Subcutaneous adipose tissue (tissue), 4 donors: ENCODE results near the gene PLOD3. TPM values are rescaled to one million over a fixed set of nuclear protein-coding genes. Genes with fewer than 3 reads are reported as not detected.

Source experiments
- total RNA-seq, 4 donors: library from RNA; depleted of rRNA; stranded (reverse); fragments of >200 nt; gene quantifications; one replicate each; pipeline ENCODE4 v1.1.0, GENCODE V29; 2016
- TF ChIP-seq, protein P1 (sequence below): fragments of 450-650 bp; IDR thresholded peaks from one replicate; pipeline ENCODE4 v1.5.1; 2016; ENCODE audit warnings: low read depth, mild to moderate bottlenecking, control low read depth, antibody characterized with exemption, moderate library complexity

Gene PLOD3
- total RNA-seq, 4 donors from 2014 or later, result 35.7 to 45.0 (median 42.6) TPM

DNA sequence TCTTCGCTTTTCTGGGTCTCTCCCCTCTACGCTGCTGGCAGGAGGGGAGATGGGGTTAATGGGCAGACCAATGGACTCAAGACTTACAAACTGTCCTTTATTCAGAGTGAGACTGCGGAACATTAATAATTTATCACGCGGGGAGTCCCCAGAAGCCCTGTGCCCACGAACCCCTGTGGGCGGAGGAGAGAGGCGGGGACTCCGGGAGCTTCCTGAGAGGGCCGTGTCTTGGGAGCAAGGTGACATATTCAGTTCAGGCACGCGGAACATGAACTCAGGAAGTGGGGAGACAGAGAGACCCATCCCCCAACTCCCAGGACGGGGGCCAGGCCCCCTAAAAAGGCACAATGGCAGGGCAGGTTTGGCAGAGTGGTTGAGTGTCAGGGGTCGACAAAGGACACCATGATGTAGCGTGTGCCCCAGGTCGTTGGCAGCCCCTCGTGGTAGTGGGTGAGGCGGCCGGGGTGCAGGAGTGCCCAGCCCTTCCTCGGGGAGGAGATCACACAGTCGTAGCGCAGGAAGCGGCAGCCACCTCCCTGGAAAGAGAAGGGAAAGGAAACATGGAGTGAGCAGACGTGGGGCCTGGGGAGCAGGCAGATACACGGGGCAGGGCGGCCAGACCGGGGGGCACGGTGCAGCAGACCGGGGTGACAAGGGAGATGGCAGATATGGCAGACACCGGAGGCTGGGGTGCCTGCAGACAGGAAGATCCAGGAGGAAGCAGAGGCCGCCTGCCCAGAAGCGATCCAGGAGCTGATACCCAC lies 11.3 kb downstream of the PLOD3 start:
- TF ChIP-seq, protein P1, sequence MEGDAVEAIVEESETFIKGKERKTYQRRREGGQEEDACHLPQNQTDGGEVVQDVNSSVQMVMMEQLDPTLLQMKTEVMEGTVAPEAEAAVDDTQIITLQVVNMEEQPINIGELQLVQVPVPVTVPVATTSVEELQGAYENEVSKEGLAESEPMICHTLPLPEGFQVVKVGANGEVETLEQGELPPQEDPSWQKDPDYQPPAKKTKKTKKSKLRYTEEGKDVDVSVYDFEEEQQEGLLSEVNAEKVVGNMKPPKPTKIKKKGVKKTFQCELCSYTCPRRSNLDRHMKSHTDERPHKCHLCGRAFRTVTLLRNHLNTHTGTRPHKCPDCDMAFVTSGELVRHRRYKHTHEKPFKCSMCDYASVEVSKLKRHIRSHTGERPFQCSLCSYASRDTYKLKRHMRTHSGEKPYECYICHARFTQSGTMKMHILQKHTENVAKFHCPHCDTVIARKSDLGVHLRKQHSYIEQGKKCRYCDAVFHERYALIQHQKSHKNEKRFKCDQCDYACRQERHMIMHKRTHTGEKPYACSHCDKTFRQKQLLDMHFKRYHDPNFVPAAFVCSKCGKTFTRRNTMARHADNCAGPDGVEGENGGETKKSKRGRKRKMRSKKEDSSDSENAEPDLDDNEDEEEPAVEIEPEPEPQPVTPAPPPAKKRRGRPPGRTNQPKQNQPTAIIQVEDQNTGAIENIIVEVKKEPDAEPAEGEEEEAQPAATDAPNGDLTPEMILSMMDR, result no peak

DNA sequence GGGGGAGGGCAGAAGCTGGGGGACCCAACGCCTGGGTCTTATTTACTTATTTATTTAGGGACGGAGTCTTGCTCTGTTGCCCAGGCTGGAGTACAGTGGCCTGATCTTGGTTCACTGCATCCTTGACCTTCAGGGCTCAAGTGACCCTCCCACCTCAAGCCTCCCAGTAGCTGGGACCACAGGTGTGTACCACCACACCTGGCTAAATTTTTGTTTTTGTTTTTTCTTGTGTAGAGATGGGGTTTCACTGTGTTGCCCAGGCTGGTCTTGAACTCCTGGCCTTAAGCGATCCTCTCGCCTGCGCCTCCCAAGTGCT lies 14.8 kb downstream of the PLOD3 start:
- TF ChIP-seq, protein P1, result no peak

DNA sequence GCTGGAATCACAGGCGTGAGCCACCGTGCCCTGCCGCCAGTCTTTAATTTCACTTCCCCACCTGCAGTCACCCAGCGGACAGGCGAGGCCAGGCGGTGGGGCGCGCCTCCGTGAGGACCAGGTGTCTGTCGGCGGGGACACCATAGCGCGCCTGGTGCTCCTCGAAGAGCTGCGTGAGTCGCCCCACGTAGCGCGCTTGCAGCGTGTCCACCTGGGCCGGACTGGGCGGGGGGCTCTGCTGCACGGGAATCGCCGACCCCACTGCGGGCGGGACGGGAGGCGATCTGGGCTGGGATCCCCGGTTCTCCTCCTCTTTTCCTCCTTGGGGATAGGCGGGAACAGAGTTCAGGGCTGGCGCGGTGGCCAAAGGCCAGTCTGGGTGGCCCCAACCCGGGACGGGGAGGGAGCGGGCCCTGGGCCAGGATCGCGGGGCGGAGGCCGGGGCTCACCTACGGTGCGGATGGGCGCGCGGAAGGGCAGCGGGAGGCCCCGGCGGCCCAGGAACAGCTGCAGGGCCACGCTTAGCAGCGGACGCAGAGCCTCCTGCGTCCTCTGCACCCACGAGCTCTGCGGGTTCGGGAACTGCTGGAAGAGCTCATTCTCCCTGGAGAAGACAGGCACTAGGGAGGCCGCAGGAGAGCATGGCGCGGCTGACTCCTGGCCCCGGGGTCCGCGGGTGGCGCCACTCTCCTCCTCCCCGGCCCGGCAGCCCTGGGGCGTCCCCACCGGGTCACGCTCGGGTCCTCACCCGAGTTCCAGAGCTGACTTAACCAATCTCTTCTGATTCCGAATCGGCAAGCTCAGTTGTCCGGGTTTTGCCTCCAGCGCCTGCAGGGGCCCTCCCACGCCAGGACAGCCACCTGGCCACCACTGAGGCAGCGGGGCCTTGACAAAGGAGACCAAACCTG lies 15.4 kb downstream of the PLOD3 start:
- TF ChIP-seq, protein P1, result no peak

DNA sequence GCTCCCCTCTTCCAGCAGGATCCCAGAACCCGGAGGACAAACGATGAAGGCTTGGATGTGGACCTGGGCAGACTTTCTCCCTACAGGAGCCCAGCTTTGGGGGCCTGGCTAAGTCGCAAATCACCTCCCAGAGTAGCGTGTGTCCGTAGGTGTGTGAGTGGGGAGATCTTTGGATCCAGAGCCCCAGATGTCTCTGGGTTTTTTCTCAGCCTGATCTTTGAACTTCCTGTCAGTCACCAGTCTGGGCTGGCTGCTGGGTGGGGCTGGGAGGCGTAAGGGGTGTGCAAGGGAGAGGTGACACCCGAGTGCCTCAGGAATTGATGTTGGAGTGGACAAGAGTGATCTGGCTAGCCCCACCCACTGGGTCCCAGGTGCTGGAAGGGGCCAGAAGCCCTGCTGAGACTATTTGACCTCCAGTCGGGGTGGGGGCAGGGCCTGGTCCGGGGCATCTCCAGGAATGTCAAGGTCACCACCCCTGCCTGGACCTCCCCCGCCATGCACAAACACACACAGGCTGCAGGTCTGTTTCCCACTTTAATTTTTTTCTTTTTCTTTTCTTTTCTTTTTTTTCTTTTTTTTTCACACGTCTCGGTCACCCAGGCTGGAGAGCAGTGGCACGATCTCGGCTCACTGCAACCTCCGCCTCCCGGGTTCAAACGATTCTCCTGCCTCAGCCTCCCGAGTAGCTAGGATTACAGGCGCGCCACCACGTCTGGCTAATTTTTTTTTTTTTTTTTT lies 16.4 kb downstream of the PLOD3 start, which contains the start of gene MOGAT3:
MOGAT3 (minus strand) TSS at position 175 of the 738 bp plus-strand sequence. CDS start 182 bp downstream, outside the sequence.
- TF ChIP-seq, protein P1, result no peak

DNA sequence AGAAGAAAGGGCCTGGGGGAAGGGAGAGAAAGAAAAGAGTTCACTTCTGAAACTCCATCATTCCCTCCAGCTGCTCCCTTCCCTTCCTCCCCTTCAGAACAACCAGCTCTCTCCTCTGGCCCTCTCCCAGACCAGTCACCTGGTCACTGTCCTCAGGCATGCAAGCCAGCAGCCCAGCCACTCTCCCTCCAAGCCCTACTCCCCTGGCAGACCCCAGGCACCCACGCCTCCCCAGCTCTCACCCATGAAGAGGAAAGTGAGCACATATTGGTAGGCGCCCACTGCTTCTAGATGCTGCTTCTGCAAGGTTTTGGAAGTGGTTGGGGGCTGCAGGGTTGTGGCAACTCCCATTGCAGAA lies 16.9 kb downstream of the PLOD3 start:
- TF ChIP-seq, protein P1, result no peak

DNA sequence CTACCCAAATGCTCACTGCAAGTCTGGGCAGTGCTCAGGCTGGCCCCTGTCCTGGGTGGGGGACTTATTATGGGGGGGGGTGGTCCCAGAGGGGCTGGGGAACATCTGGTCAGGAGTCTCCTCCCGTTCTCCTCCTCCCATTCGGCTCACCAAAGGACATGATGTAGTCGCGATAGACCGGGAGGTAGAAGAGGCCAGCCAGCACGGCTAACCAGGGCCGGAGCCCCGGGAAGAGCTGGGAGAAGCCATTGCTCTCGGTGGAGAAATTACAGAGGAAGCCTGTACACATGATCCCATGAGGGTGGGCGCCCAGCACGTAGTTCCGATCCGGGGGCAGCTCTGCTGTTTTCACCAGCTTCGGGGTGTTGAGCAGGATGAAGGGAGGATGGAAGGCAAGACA lies 18.9 kb downstream of the PLOD3 start:
- TF ChIP-seq, protein P1, result no peak
